NCI-H2107 treated with DMSO at 0.1 percent for 48 hours (cell line): ENCODE results near the gene PPP4R1.
"Not testable (repeated sequence)": the region's sequence is repeated elsewhere in the genome, so short reads cannot be mapped to it uniquely, and the experiment has no call there.

Experiments
- DNase-seq: peaks from one replicate; lab custom pipeline; 2025; ENCODE audit not compliant: unreplicated experiment; lab: John Stamatoyannopoulos, UW

The PPP4R1 gene

GRCh38 chr18:9631814-9632496 lies 17.6 kb upstream of the PPP4R1 start:
- no peak for DNase-seq

GRCh38 chr18:9630444-9630843 lies 16.1 kb upstream of the PPP4R1 start:
- no peak for DNase-seq

- no peak for DNase-seq
Observed at GRCh38 chr18:9629709-9630108, 15.3 kb upstream of the PPP4R1 start.

- no peak for DNase-seq
Observed at GRCh38 chr18:9628984-9629383, 14.6 kb upstream of the PPP4R1 start.

- DNase-seq = no peak
Observed at GRCh38 chr18:9627642-9628041, 13.3 kb upstream of the PPP4R1 start.

GRCh38 chr18:9619990-9620389 lies 5.6 kb upstream of the PPP4R1 start:
- no peak for DNase-seq

- DNase-seq = no peak
Observed at GRCh38 chr18:9619545-9619944, 5.2 kb upstream of the PPP4R1 start.

GRCh38 chr18:9619056-9619455 lies 4.7 kb upstream of the PPP4R1 start:
- DNase-seq = no peak

- no peak for DNase-seq
Observed at GRCh38 chr18:9617006-9617542, 2.7 kb upstream of the PPP4R1 start.

- DNase-seq = no peak
Observed at GRCh38 chr18:9616049-9616448, 1.7 kb upstream of the PPP4R1 start.

GRCh38 chr18:9615280-9615797 lies 980 bp upstream of the PPP4R1 start:
- DNase-seq = no peak

GRCh38 chr18:9613550-9614400 lies 584 bp downstream of the PPP4R1 start:
- no peak for DNase-seq

GRCh38 chr18:9612977-9613376 lies 1.4 kb downstream of the PPP4R1 start:
- DNase-seq = no peak

- peak; percentile 40 for DNase-seq
Observed at GRCh38 chr18:9612215-9612830, 2.0 kb downstream of the PPP4R1 start.

- no peak for DNase-seq
Observed at GRCh38 chr18:9609190-9609589, 5.2 kb downstream of the PPP4R1 start.

- DNase-seq = no peak
Observed at GRCh38 chr18:9608728-9609127, 5.6 kb downstream of the PPP4R1 start.

GRCh38 chr18:9608298-9608697 lies 6.1 kb downstream of the PPP4R1 start:
- no peak for DNase-seq

GRCh38 chr18:9607111-9607510 lies 7.2 kb downstream of the PPP4R1 start:
- DNase-seq = not testable (repeated sequence)

- DNase-seq = no peak
Observed at GRCh38 chr18:9606039-9606438, 8.3 kb downstream of the PPP4R1 start.

GRCh38 chr18:9604348-9604747 lies 10.0 kb downstream of the PPP4R1 start:
- no peak for DNase-seq

- no peak for DNase-seq
Observed at GRCh38 chr18:9599328-9599727, 15.0 kb downstream of the PPP4R1 start.
